K562 treated with DMSO at 1 percent for 12 hours (cell line): ENCODE data around the gene SPRR2E. TPM values are rescaled to one million over a fixed set of nuclear protein-coding genes. Genes with fewer than 3 reads are reported as not detected.

Source experiments
- total RNA-seq: library from RNA; unstranded; fragments of 300-600 nt; gene quantifications from 2 replicates; pipeline ENCODE4 v1.2.3, GENCODE V29; 2022; ENCODE audit not compliant: insufficient read depth

Gene SPRR2E
- not detected in 2 replicates for total RNA-seq

DNA sequence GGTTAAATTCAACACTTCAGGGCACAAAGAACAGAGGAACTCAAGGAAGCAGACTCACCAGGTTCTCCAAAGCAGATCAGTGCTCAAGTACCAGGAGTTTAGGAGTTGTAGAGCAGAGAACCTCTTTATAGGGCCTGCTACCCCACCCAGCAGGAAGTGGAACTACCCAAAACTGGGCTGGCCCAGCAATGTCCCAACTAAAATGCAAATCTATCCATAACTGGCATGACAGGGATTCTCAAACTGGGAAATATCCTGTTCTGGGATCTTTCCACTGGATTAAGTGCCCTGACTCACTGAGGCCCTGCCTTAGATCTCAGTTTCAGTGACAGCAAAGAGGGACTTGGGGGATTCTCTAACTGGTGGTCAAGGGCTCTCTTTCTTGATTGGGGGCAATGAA is at the start of gene SPRR2E:
Gene SPRR2E (minus strand): TSS at position 101 of the 400 bp plus-strand sequence. CDS start 775 bp downstream, outside the sequence.

DNA sequence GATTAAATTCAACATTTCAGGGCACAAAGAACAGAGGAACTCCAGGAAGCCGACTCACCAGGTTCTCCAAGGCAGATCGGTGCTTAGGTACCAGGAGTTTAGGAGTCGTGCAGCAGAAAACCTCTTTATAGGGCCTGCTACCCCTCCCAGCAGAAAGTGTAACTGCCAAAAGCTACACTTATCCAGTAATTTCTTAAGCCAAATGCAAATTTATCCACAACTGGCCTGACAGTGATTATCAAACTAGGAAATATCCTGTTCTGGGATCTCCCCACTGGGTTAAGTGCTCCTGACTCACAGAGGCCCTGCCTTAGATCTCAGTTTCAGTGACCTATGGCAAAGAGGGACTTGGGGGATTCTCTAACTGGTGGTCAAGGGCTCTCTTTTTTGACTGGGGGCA is 19.1 kb upstream of the SPRR2E start, which contains the start of gene SPRR2F:
Gene SPRR2F (minus strand): TSS at position 101 of the 400 bp plus-strand sequence. CDS start 783 bp downstream, outside the sequence.

DNA sequence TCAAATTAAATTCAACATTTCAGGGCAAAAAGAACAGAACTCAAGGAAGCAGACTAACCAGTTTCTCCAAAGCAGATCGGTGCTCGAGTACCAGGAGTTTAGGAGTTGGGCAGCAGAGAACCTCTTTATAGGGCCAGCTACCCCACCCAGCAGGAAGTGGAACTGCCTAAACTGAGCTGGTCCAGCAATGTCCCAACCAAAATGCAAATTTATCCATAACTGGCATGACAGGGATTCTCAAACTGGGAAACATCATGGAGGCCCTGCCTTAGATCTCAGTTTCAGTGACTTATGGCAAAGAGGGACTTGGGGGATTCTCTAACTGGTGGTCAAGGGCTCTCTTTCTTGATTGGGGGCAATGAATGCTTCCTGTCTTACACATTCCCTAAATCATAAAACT is 22.8 kb downstream of the SPRR2E start, which contains the start of gene SPRR2B:
Gene SPRR2B (minus strand): TSS at position 101 of the 400 bp plus-strand sequence. CDS start 772 bp downstream, outside the sequence.

DNA sequence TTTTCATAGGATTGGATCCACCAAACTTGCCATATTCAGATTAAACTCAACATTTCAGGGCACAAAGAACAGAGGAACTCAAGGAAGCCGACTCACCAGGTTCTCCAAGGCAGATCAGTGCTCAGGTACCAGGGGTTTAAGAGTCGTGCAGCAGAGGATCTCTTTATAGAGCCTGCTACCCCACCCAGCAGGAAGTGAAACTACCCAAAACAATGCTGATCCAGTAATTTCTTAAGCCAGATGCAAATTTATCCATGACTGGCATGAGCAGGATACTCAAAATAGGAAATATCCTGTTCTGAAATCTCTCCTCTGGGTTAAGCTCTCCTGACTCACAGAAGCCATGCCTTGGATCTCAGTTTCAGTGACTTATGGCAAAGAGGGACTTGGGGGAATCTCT is 37.0 kb downstream of the SPRR2E start, which contains the start of gene SPRR2A:
Gene SPRR2A (minus strand): TSS at position 138 of the 400 bp plus-strand sequence. CDS start 777 bp downstream, outside the sequence.

Other genes starting within 250 kb of the SPRR2E start
- not detected in 2 replicates for gene LCE7A, start 234.5 kb downstream of the SPRR2E start, total RNA-seq
- not detected in 2 replicates for gene SMCP, start 216.2 kb downstream of the SPRR2E start, total RNA-seq
- gene IVL, start 186.0 kb downstream of the SPRR2E start, total RNA-seq, result not detected in 2 replicates
- not detected in 2 replicates for gene SPRR5, start 147.3 kb downstream of the SPRR2E start, total RNA-seq
- not detected in 2 replicates for gene SPRR4, start 123.9 kb downstream of the SPRR2E start, total RNA-seq
- gene SPRR1A, start 110.4 kb downstream of the SPRR2E start, total RNA-seq, result not detected in 2 replicates
- not detected in 2 replicates for gene SPRR3, start 92.8 kb downstream of the SPRR2E start, total RNA-seq
- not detected in 2 replicates for gene SPRR1B, start 63.3 kb downstream of the SPRR2E start, total RNA-seq
- gene SPRR2D, start 53.4 kb downstream of the SPRR2E start, total RNA-seq, result 31.6 and 32.8 TPM in 2 replicates
- not detected in 2 replicates for gene SPRR2A, start 37.0 kb downstream of the SPRR2E start, total RNA-seq
- not detected in 2 replicates for gene SPRR2B, start 22.9 kb downstream of the SPRR2E start, total RNA-seq
- not detected in 2 replicates for gene SPRR2F, start 19.0 kb upstream of the SPRR2E start, total RNA-seq
- gene SPRR2G, start 56.4 kb upstream of the SPRR2E start, total RNA-seq, result not detected in 2 replicates
- not detected in 2 replicates for gene LELP1, start 108.9 kb upstream of the SPRR2E start, total RNA-seq
- gene PRR9, start 123.1 kb upstream of the SPRR2E start, total RNA-seq, result 1.7 and 2.4 TPM in 2 replicates
- not detected in 2 replicates for gene LORICRIN, start 165.2 kb upstream of the SPRR2E start, total RNA-seq
- gene PGLYRP3, start 218.4 kb upstream of the SPRR2E start, total RNA-seq, result not detected in 2 replicates